ENCODE results near the gene GSK3A.
"Not testable (repeated sequence)": the region's sequence is repeated elsewhere in the genome, so short reads cannot be mapped to it uniquely, and the experiment has no call there.

GRCh38 chr19:42257842-42258241 is 15.4 kb upstream of the GSK3A start:
- not testable (repeated sequence) for TF ChIP-seq CTCF (IDR thresholded peaks at IDR 0.05 in 8 of 11, conservative IDR thresholded peaks at IDR 0.05 in 3 of 11); POLR2AphosphoS5 (IDR thresholded peaks at IDR 0.05); POLR2A (IDR thresholded peaks at IDR 0.05)
